HG02885 (cell line): ENCODE results near the gene SCN2B.

ENCODE experiments used
- ATAC-seq: cut with Tn5 transposase; IDR thresholded peaks from one replicate; pipeline ENCODE4 v1.9.1; 2021; ENCODE audit warnings: mild to moderate bottlenecking; ENCODE audit not compliant: unreplicated experiment, poor library complexity

SCN2B gene

GRCh38 chr11:118138839-118139420, 37.5 kb downstream of the SCN2B start:
- no peak for ATAC-seq

DNA sequence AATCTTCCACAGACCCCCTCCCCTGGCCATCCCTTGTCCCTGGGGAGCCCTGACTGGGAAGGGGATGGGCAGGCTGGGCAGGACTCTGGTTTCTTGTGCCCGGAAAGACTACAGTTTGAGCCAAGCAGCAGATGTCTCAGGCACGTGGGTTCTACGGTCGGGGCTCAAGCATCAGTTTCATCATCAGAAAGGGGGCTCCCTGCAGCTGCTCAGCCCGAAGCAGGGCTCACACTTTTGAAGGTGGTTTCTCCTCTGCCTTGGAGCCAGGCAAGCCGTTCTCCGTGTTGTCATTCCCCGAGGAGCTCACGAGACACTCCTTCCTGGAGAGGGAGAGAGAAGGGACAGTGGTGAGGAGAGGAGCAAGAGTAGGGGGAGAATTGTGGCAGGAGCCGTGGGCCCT, 39.6 kb downstream of the SCN2B start:
- ATAC-seq = no peak

DNA sequence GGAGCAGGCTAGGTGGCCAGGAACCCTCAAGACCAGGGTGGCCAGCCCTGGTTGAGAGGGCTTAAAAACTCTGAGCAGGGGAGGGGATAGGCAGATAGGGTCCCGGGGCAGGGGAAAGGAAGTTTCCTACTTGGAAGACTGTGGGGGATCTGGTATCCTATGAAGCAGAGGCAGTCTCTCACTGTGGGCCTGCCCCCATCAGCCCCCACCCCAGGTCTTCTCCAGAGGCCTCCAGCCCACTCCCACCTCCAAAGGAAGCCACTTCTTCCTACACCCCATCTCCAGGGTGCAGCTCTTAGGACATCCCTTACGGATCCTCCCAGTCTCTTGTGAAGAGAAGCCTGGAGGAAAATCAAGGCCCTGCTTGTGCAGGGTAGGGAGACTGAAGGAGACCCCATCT, 40.1 kb downstream of the SCN2B start:
- ATAC-seq = no peak

- ATAC-seq = no peak
Observed at GRCh38 chr11:118135796-118136165, 40.7 kb downstream of the SCN2B start.

GRCh38 chr11:118135051-118135795, 41.2 kb downstream of the SCN2B start:
- no peak for ATAC-seq

DNA sequence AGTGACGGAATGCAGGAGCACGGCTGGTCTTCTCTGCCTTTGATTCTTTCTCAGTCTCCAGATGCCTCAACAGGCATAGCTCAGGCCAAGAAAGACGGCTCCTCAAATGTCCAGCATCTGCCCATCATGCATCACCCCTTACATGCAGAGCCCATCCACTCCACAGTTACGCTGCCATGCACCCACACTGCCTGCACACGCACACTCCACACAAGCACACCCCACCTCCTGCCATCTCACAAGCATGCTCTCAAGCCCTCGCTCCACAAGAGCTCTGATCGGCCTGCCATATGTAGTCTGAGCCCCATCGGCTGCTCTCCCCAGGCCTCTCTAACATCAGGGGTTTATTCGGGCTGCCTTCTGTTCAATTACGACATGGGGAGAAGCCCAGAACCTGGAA, 42.6 kb downstream of the SCN2B start:
- ATAC-seq = no peak

DNA sequence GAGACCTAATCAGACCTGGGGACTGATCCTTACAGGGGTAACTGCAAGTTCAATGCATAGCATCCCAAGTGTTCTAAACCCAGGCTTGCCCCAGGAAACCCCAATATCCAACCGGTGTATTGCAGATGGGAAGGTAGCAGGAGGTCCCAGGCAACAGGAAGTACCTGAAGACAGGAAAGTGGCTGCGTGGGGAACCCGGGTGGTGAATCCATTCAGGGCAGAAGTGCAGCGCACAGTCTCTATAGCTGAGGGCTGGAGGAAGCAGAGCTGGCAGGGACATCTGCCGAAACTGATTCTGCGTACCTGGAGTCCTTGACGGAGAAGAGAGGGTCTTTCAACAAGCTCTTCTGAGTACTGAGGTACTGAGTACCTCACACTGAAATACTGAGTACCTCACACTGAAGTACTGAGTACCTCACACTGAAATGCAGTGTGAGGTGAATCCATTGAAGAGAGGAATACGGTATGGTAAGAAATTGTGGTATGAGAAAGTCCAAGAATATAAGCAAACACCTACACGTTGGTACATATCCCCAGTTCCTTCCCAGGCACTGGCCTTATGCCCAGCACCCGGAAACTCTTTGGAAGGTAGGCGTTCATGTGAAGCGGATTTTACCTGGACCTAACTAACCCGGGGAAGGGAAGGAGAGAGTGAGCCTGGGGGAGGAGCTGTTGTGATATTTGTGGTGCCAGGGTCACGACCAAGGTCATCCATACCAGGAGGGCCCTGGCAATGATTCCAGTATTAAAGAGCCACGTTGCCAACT, 43.9 kb downstream of the SCN2B start:
- no peak for ATAC-seq

GRCh38 chr11:118129471-118130172, 46.8 kb downstream of the SCN2B start:
- ATAC-seq = no peak

DNA sequence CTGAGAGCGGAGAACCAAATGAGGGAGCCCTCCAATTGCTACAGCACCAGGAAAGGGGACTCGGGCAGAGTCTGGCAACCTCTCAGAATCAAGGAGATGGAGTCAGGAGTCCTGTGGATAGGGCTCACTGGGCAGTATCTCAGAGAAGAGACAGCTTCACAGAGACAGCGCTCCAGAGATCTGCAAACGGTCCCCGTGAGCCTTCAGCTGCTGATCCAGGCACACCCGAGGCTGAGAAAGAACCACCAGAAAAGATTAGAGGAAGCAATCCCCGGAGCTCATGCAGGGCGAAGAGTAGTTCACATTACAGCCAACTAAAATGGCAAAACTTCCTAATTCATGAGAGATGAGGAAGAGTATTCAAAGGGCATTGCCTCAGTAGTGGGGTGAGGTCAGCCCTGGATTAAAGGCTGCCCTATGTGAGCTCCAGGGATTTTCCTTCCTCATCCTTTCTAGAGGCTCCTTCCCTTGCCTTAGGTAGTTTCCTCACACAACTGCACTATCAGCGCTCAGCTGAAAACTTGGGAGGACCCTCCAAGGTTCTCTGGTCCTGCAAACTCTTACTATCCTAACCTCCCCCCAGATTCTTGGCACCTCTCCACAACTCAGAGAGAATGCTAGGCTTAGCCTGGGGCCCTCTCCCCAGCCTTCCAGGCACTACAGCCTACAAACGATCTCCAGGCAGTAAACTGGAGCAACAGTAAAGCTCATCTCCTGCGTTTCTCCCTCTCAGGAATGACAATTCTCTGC, 47.5 kb downstream of the SCN2B start:
- ATAC-seq = no peak

- ATAC-seq = no peak
Observed at GRCh38 chr11:118128310-118128709, 48.1 kb downstream of the SCN2B start.

GRCh38 chr11:118126082-118126838, 50.2 kb downstream of the SCN2B start:
- ATAC-seq = no peak

DNA sequence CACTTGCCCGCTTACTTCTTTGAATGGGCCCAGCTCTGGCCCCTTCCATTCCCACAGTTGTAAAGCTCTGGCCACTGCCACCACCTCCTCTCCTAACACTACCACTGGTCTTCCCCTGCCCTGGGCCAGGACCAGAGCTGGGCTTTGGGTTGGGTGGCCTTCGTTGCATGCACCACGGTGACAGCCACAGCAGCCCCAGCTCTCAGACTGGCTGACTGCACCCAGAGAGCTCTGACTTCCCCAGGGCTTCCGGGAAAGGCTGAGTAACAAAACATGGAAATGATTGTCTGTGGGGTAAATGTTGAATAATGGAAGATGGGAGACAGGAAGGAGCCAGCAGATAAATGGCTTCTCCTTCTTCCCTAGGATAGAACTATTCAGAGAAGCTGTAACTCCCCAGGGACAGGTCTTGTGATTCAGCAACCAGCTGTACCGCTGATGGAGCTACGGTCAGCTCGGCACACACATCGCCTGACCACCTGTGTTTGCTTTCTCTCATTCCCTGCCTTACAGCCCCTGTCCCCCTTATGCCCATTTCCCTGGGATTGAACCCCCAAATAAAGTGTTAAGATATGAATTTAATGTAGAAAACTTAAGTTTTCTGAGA, 51.4 kb downstream of the SCN2B start:
- no peak for ATAC-seq

DNA sequence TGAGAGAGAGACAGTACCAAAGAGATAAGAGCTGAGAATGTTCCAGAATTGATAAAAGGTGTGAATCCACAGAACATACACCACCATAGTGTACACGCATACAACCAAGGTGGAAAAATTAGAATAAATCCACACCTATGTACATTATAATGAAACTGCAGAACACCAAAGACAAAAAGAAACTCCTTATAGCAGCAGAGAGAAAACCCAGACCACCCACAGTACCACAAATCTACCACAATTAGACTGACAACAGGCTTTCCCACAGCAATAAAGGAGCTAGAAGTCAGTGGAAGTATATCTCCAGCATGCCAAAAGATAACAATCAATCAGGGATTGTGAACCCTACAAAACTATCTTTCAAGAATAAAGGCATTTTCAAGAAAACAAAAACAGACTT, 55.6 kb downstream of the SCN2B start:
- no peak for ATAC-seq

DNA sequence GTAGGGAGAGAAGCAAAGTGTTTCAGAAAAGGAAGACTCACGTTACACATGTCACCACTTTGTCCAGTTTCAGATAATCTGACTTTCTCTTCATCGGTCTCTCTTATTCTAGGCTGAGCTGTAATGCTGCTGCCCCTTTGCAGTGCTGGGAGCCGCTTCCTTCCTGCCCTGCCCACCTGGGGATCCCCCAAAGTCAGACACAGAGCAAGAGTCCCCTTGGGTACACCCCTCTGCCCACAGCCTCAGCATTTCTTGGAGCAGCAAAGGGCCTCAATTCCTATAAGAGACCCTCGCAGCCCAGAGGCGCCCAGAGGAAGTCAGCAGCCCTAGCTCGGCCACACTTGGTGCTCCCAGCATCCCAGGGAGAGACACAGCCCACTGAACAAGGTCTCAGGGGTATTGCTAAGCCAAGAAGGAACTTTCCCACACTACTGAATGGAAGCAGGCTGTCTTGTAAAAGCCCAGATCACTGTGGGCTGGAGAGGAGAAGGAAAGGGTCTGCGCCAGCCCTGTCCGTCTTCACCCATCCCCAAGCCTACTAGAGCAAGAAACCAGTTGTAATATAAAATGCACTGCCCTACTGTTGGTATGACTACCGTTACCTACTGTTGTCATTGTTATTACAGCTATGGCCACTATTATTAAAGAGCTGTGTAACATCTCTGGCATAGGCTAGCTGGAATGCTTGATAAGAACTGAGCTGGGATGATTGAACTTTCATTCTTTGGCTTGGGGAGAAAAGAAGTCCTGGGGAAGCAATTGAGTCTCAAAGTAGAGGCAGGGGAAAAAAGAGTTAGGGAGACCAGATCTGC, 58.4 kb downstream of the SCN2B start:
- ATAC-seq = no peak

DNA sequence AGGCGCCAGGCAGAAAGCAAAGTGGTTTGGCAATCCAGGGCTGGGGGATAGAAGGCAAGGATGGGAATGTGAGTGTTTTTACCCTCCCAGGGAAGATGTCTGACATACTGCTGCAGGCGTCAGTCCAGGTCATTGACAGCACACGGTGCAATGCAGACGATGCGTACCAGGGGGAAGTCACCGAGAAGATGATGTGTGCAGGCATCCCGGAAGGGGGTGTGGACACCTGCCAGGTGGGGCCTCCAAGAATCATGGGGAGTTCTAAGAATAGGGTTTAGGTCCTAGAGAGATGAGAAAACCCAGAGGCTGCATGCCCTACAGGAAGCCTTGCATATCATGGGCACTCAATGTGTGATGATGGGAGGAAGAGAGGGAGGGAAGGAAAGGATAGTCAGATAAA, 61.4 kb downstream of the SCN2B start:
- ATAC-seq = no peak

- ATAC-seq = no peak
Observed at GRCh38 chr11:118114266-118114665, 62.2 kb downstream of the SCN2B start.

DNA sequence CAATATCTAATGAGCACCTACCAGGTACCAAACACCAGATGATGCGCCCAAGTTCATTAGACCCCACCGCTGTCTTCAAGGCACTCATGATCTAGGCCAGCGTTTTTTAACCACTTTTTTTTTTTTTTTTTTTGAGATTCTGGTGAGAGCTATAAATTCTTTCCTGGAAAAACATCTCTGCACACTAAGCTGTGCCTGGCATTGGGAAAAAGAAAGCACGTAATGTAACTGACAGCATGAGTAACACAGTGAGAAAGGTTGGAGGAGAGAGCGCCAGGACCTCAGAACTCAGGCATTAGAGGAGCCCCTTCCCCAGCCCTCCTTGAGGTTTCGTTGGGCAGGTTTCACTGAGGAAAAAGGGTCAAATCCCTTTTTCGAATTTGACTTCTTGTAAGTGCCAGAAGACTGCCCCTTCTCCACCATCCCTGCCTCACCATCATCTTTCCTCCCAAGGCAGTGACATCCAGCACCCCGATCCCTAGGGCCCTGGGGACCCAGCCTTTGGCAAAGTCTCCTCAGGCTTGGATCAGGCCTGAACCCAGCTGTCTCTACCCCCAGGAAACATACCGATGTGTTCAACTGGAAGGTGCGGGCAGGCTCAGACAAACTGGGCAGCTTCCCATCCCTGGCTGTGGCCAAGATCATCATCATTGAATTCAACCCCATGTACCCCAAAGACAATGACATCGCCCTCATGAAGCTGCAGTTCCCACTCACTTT, 63.6 kb downstream of the SCN2B start:
- ATAC-seq = no peak
